ENCODE data around the gene MVB12B.

DNA sequence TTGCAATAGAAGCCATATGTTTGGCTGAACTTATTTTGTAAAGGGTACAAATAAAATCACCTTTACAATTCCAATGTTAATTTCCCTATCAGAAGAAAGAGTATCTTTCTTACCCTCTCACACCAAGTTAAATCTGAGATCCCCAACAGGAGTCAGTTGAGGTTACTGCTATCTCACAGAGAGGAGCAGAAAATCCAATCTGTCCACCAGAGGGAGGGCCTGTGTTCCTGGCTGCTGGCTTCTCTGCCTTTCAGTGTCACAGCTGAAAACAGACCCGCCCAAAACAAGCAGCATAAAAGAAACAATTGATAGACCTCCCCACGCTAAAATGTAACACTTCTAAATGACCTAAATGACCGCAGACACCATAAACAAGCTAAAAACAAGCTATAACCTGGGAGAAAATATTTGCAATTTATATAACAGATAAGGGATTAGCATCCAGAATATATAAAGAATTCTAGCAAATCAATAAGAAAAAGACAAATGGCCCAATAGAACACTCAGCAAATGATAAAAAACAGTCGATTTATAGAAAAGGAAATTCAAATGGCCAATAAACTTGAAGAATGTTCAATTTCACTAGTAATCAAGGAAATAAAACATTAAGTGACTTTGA is 24.5 kb upstream of the MVB12B start:
- no peak for TF ChIP-seq EP300 (IDR thresholded peaks at IDR 0.05)
- TF ChIP-seq POLR2A (IDR thresholded peaks at IDR 0.05) = no peak
- TF ChIP-seq, protein P1, sequence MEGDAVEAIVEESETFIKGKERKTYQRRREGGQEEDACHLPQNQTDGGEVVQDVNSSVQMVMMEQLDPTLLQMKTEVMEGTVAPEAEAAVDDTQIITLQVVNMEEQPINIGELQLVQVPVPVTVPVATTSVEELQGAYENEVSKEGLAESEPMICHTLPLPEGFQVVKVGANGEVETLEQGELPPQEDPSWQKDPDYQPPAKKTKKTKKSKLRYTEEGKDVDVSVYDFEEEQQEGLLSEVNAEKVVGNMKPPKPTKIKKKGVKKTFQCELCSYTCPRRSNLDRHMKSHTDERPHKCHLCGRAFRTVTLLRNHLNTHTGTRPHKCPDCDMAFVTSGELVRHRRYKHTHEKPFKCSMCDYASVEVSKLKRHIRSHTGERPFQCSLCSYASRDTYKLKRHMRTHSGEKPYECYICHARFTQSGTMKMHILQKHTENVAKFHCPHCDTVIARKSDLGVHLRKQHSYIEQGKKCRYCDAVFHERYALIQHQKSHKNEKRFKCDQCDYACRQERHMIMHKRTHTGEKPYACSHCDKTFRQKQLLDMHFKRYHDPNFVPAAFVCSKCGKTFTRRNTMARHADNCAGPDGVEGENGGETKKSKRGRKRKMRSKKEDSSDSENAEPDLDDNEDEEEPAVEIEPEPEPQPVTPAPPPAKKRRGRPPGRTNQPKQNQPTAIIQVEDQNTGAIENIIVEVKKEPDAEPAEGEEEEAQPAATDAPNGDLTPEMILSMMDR (IDR thresholded peaks at IDR 0.05) = peak; percentile 43 to 71 (median 53)

Data from tibial nerve (tissue), 4 donors.